Measurements from ENCODE around the gene FAHD2B.
"Not testable (repeated sequence)": the region's sequence is repeated elsewhere in the genome, so short reads cannot be mapped to it uniquely, and the experiment has no call there.

FAHD2B gene, protein sequence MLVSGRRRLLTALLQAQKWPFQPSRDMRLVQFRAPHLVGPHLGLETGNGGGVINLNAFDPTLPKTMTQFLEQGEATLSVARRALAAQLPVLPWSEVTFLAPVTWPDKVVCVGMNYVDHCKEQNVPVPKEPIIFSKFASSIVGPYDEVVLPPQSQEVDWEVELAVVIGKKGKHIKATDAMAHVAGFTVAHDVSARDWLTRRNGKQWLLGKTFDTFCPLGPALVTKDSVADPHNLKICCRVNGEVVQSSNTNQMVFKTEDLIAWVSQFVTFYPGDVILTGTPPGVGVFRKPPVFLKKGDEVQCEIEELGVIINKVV

DNA sequence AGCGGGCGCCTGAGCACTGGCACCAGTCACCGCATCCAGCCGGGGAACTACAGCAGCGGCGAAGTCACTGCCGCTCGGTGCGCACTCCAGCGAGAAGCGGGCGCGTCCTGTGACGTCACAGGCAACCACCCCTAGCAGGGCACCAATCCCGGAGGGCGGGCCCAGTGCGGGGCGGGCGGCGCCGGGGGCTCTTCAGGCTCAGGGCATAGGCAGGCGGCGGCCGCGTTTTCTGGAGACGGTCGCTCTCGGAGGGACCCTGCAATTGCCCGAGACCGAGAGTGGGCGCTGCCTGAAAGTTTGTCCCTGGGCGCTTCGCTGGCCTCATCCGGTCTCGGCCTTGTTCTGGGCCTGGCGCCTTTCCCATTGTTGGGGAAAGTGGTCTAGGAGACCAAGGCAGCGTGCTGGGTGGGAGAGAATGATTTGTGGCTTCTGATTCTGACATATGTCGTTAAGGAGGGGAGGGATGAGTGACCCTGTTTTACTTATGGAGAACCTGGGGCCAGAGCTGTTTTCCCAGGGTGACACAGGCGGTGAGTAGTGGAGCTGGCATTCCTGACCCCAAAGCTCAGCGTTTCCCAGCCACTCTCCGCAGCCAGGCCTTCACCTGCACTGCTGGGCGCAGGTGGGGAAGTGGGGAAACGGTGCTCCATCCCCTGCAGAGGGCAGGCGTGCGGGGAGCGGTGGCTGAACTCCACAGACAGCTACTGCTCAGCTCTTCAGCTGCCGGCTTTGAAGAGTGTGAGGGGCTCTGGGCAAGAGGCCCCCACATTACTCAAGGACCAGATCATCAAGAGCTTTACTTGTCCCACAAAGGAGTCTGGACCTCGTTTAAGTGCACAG, at the start of gene FAHD2B:
FAHD2B (minus strand) TSS at position 111 of the 840 bp plus-strand sequence. CDS start 3,176 bp downstream, outside the sequence.
- DNase-seq, result peak; percentile 84

DNA sequence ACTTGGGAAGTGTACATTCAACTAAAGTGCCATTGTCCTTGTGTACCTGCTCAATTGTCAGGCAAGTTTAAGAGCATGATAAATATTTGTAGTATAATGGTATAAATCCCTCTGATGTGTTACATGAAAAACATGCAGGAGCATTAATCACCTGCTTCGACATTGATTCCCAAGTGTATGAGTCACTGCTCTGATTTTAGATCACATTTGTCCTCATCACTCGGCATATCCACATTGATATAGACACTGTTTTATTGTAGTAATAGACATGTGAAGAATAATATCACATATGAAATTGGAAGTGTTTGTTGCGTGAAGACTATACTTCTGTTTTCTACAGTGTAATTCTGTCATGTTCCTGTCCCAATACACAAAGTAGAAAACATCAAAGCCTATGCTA, 49.3 kb upstream of the FAHD2B start:
- DNase-seq, result not testable (repeated sequence)

DNA sequence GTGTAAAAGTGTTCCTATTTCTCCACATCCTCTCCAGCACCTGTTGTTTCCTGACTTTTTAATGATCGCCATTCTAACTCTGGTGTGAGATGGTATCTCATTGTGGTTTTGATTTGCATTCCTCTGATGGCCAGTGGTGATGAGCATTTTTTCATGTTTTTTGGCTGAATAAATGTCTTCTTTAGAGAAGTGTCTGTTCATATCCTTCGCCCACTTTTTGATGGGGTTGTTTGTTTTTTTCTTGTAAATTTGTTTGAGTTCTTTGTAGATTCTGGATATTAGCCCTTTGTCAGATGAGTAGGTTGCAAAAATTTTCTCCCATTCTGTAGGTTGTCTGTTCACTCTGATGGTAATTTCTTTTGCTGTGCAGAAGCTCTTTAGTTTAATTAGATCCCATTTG, 34.4 kb upstream of the FAHD2B start:
- DNase-seq, result not testable (repeated sequence)

DNA sequence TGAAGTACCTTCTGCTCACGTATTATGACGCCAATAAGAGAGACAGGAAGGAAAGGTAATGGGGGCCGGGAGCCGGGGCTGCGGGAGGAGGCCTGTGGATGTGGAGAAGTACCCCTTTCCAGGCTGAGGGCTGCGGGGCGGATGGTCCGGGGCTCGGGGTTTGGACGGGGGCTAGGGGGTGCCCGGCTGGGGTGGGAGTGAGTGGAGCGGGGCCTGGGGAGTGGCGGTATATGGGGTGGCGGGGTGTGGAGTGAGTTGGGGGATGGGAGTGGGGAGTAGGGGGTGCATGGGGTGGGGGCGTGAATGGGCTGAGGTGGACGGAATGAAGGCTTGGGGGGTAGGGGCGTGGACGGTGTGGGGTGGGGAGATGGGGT, 19.2 kb upstream of the FAHD2B start:
- DNase-seq, result not testable (repeated sequence)

DNA sequence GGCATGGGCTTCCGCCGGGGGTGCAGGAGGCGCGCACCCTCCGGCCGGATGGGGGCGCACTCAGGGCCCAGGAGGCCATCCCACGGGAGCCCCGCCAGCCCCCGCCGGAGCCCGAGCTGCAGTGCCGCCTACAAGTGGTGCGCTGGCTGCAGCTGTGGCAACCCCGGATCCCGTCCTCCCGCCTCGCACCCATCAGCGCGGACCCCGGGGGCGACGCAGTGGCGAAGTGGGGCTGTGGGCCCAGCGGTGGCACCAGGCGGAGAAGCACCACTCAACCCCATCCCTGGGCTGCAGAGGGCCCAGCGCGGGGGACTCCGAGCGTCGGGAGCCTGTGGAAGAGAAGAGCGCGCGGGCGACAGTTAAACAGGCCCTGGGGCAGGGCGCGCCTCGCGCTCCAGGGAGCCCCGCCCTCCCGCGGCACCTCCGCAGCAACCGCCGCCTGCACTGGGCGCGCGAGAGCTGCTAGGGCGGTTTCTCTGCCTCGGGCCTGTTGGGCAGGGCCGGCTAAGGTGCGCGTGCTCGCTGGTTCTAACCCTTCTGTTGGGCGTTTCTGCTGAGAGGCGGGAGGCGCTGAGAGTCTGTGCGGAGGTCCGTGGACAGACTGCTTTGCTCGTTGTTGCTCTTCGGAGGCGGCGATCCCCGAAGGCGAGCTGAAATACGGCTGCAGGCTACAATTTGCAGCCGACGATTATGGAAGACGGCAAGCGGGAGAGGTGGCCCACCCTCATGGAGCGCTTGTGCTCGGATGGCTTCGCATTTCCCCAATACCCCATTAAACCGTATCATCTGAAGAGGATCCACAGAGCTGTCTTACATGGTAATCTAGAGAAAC, 18.6 kb upstream of the FAHD2B start, which contains the start of gene ANKRD36:
ANKRD36 (plus strand) TSS at position 104 of the 832 bp plus-strand sequence; CDS start at position 691, 587 bp downstream.
- DNase-seq, result peak; percentile 87

DNA sequence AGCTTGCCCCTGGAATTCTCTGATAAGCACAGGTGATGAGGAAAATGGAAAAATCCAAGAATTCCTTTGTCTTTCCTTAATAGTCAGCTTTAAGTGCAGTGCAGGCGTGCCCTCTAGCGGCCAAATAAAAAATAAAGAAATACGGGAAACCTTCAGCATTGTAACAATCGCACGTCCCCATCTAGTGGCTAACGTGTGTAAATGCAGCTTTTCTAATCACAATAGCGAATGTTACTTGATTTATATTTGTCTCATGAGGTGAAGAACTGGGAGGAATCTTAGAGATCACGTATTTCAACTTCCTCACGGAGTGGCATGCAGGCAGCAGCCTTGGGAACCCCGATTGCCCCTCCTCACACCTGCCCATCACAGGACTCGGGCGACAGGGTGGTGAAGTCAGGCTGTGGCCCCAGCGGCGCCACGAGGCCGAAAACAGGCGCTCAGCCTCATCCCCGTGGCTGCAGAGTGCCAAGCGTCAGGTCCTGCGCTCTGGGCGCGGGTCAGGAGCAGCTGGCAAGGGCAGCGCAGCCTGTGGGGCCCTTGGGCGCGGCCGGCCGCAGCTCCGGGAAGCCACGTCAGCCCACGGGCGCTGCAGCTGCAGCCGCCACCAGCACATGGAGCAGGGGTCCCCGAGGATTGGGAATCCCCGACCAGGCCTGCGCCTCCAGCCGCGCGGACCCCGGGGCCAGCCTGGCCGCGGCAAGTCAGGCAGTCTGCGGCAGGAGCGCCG, 17.8 kb upstream of the FAHD2B start:
- DNase-seq, result peak; percentile 63

DNA sequence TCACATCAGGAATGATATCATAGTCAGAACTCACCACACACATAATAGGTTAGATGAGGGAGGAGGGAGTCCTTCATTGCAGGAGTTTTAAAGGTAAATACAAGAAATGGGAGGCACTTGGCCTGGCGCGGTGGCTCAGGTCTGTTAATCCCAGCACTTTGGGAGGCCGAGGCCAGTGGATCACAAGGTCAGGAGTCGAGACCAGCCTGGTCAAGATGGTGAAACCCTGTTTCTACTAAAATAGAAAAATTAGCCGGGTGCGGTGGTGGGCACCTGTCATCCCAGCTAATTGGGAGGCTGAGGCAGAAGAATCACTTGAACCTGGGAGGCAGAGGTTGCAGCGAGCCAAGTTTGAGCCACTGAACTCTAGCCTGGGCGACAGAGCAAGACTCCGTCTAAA, 16.6 kb upstream of the FAHD2B start:
- not testable (repeated sequence) for DNase-seq

DNA sequence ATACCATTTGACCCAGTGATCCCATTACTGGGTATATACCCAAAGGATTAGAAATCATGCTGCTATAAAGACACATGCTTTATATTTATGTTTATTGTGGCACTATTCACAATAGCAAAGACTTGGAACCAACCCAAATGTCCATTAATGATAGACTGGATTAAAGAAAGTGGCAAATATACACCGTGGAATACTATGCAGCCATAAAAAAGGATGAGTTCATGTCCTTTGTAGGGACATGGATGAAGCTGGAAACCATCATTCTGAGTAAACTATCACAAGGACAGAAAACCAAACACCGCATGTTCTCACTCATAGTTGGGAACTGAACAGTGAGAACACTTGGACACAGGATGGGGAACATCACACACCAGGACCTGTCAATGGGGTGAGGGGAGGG, 12.2 kb upstream of the FAHD2B start:
- DNase-seq, result not testable (repeated sequence)

DNA sequence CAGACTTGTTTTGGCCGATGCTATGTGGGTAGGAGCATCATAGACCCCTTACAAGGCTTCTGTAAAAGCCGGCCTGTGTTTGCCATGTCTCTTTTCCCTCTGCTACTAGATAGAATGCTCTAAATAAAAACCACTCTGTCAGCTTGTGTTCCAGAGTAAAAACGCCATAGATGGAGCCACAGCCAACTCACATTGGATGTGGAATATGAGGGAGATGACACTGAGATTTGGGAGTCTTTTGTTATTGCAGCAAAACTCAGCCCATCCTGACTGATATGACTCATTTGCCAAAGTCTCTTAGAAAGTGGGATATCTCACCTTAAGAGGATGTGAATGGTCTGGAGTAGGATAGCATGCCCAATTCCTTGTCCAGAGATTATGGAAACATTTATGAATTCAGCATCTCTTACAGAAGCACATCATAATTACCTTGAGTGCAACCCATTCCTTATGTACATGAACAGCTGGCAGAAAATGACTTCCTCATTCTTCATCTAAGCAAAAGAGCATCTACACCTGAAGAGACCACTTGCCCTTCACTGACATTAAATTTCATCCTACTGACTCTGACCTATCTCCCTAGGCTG, 4.2 kb upstream of the FAHD2B start:
- not testable (repeated sequence) for DNase-seq

DNA sequence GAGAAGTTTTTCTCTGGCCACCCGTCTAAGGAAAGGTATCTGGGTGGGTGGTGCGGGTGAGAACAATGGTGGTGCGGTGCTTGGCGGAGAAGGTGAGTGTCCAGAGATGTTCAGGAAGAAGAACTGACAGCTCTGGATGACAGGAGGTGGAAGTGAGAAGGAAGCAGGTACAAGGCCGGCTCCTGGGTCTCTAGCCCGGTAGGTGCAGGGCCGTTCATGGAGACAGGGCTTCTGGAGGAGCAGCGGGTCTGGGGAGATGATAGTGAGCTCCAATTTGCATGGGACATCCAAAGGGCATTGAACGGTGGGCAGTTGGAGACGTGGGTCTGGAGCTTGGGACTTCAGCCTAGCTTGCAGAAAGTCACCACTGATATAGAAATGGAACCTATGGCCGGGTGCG, 979 bp upstream of the FAHD2B start:
- no peak for DNase-seq

DNA sequence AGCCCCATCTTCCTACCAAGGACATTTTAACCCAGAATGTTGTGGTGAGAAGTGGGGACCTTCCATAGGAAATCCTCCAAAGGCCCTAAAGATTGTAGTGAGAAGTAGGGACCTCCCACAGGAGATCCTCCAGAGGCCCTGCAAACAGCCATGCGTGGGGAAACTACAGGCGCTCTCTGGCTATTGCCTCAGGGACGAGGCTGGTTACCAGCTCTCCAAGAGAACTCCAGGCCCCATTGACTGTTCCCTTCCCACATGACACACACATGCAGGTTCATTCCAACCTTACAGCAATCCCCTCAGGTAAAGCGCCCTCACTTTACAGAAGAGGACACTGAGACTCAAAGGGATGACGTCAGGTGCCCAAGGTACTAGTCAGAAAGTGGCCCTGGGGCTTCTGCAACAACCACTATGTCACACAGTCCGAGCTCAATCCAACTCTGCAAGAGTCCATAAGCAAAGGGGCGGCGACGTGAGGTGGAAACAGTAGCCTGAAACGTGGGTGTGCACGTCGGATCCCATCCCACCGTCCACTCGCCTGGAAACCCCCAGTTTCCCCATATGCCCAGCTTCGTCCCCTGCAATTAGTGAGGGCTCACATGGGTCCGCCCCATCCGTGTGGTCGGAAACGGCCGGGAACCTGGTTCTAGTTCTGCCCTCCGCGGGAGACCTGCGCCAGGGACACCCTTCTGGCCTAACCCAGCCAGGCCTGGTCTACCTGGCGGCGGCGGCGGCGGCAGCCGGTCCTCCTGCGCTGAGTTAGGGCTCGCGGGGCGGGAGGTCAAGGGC, 505 bp downstream of the FAHD2B start:
- DNase-seq, result not testable (repeated sequence)

DNA sequence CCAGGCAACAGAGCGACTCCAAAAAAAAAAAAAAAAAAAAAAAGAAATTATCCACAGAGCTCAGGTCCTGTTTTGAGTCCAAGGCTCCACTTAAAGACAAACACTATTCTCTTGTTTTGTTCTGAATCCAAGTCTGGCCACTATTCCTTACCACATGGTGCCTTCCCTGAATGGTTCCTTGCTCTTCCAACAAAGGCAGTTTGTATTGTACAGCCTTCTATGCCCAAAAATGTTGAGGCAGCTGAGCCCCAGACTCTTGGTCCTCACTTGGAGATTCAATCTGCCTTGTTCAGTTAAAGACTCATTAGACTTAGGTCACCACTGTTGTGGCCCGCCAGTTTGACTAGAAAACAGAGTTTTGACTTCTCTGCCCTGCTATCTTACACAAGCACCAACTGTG, 1.7 kb downstream of the FAHD2B start:
- not testable (repeated sequence) for DNase-seq

DNA sequence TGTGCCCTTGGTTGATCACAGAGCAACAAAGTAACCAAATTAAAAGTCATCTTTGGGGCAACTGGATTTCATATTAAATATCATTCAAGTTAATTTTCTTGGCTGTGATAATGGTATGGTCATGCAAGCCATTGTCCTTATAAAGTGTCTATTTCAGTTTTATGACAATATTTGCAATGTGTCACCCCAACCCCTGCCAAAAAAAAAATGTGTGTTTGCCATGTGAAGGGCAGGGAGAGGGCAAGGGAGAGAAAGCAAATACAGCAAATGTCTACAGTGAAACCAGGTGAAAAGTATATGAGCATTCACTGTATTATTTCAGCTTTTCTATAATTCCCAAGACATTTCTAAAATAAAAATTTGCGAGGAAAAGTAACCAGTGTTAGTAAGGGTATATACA, 6.0 kb downstream of the FAHD2B start:
- DNase-seq, result not testable (repeated sequence)

DNA sequence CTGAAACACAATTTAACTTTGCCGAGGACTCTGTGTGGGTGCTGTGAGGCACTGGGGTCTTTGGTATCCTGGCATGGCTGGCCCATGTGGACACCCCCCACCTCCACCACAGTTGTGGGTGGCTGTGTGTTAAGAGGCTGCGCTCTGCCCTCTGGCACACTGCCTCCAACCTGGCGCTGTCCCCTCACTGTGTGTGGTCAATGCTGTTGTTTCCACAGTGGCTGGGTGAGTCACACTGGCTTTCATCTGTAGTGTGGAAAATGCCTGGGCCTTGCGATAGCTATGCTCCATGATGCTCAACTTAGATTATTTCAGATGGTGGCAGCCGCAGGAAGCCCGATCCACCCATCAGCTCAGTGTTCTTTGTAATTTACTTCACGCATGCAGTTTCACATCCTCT, 9.6 kb downstream of the FAHD2B start:
- not testable (repeated sequence) for DNase-seq

DNA sequence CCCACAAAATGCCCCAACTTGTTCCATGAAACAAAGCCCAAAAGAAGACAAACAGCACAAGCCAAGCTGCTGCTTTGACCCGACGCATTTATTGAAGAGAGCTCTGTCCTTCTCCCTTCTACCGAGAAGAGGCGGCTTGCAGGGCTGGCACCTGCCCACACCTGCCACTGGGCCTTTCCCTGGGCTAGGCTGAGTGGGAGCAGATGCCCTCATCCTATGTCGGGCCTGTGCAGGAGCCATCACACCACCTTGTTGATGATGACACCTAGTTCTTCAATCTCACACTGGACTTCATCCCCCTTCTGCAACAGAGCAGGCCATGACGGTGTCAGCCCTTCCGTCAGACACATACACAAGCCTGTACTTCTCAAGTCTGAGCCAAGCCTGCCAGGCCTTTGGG, 11.2 kb downstream of the FAHD2B start:
- not testable (repeated sequence) for DNase-seq

DNA sequence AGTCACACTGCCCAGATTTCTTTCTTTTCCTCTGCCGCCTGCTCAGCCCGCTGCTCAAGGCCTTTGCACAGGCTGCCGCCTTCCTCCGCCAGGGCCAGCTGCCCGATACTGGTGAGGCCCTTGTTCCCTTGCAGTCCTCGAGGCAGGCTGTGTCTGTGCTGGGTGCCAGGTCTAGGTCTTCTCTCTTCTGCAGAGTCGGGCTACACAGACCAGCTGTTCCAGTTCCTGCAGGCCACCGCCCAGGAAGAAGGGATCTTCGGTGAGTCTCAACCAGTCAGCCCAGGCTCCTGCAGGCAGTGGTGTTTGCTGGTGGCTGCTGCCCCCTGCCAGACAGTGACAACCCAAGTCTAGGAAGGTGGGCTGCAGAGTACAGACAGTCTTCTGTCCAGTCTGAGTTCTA, 12.5 kb downstream of the FAHD2B start:
- DNase-seq, result peak; percentile 49

DNA sequence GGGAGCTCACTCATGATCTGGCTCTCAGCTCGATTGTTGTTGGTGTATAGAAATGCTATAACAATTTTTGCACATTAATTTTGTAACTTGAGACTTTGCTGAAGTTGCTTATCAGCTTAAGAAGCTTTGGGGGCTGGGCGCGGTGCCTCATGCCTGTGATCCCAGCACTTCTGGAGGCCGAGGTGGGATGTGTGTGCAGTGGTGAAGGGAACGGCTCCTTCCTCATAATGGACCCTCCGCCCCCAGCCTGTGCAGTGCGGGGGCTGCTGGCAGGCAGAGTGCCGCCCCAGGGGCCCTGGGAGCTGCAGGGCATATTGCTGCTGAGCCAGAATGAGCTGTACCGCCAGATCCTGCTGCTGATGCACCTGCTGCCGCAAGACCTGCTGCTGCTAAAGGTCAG, 13.8 kb downstream of the FAHD2B start:
- not testable (repeated sequence) for DNase-seq

DNA sequence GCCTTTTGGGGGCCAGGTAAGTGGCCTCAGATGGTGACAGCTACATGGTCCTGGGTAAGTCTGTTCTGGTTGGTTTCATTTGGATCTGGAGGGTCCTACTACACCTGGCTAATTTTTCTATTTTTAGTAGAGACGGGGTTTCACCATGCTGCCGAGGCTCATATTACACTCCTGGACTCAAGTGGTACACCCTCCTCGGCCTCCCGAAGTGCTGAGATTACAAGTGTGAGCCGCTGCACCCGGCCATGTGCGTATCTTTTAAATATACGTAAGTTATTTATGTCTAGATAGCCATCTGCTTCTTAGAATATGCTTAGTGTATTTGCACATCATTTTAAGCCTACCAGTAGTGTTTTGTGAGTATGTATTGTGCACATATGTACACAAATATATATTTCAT, 17.5 kb downstream of the FAHD2B start:
- DNase-seq, result not testable (repeated sequence)

DNA sequence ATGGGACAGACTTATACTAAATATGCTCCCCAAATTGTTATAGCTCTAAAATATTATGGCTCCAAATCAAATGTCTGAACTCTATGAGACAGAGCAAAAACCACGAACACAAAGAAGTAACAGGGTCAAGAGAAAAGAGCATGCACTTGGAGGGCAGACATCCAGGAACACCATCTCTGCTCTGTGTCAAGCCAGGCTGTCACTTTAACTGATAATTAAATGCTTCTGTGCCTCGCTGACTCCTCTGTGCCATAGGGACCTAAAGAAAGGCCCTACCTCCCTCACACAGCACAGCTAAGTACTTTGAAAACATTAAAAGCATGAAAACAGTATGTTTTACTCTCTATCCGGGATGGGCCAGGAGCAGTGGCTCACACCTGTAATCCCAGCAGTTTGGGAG, 23.8 kb downstream of the FAHD2B start:
- DNase-seq, result not testable (repeated sequence)

DNA sequence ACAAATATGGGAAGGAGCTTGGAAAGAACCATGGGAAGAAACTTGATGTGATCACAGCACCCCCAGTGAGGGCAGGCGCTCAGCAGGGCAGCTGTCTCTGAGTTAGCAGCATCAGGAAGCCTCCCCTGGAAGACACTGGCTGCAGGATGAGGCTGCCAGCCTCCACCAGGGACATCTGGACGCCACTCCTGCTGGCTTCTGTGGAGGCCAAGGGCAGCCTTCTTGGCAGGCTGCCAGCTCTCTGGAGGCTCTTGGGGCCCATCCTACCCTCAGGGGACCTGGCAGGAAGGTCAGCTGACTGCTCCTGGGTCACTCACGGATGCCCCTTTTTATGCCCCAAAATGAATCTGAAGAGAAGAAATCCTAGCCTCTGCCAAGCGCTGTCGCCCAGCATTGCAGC, 26.0 kb downstream of the FAHD2B start:
- not testable (repeated sequence) for DNase-seq

DNA sequence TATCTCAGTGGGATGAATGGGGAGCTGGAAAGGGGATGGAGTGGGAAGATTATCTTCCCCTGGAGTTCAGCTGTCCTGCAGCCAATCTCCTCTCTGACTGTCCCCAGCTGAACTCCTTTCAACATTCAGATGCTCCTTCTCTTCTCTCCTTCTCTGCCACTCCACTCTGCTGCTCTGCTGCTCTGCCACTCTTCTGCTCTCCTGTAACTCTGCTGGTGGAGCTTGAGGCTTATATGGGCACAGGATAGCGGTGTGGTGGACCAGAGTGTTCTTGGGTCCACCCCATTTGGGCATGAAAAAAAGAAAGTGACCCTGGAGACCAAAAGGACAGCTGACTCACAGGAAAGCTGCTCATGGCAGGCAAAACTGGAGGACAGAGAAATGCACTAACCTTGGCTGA, 26.6 kb downstream of the FAHD2B start:
- no peak for DNase-seq

Measured in right hindlimb (tissue), 1 donor.